Measurements from ENCODE around the gene PCDHA1.

Gene PCDHA1

GRCh38 chr5:140982083-140982716, 196.3 kb downstream of the PCDHA1 start:
- ChIA-PET POLR2A (no interaction called here), CTCF (no interaction called here)
- Histone ChIP-seq H3K4me1 (ENCODE audit: control insufficient read depth, insufficient read depth, low read length) (no peaks in the 10 kb centered on the region), H3K4me3 (ENCODE audit: low read depth, low read length) (no peak overlapping the region), H3K9me3 (ENCODE audit: control insufficient read depth, insufficient read depth, low read depth, low read length) (no peaks in the 10 kb centered on the region), H3K27ac (ENCODE audit: extremely low read depth, low read depth, low read length) (no peak overlapping the region), H3K36me3 (ENCODE audit: control insufficient read depth in 2 of 2, insufficient read depth in 1 of 2, low read length in 2 of 2) (no peaks in the 10 kb centered on the region)
- TF ChIP-seq ZSCAN30 (tag by site-specific recombination; IDR thresholded peaks at IDR 0.05): no peak
- no peak for TF ChIP-seq KLF10 (tag by site-specific recombination; IDR thresholded peaks at IDR 0.05)
- TF ChIP-seq ZNF132 (tag by site-specific recombination; IDR thresholded peaks at IDR 0.05; ENCODE audit: borderline replicate concordance): no peak
- TF ChIP-seq ZNF664 (tag by site-specific recombination; IDR thresholded peaks at IDR 0.05): no peak

DNA sequence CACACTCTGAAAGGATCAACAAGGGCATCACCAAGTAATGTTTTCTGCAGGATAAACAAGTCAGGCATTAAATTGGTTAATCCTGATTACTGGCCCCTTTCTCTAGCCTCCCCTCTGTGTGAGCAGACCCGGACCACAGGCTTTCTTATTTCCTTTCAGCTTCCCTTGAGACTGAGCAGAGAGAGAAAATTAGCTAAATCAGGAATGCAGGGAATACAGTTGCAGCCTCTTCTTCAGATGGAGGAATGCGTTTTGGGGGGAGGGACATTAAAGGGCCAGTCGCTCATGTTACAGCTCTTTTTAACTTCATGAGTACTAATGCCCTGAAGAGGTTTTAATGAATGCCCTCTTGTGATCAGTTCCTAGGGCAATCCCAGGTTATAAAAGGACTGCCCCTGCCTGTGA, 200.2 kb downstream of the PCDHA1 start:
- Histone ChIP-seq H3K9me3 (ENCODE audit: control insufficient read depth, insufficient read depth, low read depth, low read length) (no peaks in the 10 kb centered on the region), H3K4me1 (ENCODE audit: control insufficient read depth, insufficient read depth, low read length) (no peaks in the 10 kb centered on the region), H3K36me3 (ENCODE audit: control insufficient read depth in 2 of 2, insufficient read depth in 1 of 2, low read length in 2 of 2) (no peaks in the 10 kb centered on the region), H3K27ac (ENCODE audit: extremely low read depth, low read depth, low read length) (no peak overlapping the region), H3K4me3 (ENCODE audit: low read depth, low read length) (no peak overlapping the region)
- TF ChIP-seq, protein P1, sequence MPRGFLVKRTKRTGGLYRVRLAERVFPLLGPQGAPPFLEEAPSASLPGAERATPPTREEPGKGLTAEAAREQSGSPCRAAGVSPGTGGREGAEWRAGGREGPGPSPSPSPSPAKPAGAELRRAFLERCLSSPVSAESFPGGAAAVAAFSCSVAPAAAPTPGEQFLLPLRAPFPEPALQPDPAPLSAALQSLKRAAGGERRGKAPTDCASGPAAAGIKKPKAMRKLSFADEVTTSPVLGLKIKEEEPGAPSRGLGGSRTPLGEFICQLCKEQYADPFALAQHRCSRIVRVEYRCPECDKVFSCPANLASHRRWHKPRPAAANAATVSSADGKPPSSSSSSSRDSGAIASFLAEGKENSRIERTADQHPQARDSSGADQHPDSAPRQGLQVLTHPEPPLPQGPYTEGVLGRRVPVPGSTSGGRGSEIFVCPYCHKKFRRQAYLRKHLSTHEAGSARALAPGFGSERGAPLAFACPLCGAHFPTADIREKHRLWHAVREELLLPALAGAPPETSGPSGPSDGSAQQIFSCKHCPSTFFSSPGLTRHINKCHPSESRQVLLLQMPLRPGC (tag by site-specific recombination; IDR thresholded peaks at IDR 0.05): no peak
- TF ChIP-seq, protein P2, sequence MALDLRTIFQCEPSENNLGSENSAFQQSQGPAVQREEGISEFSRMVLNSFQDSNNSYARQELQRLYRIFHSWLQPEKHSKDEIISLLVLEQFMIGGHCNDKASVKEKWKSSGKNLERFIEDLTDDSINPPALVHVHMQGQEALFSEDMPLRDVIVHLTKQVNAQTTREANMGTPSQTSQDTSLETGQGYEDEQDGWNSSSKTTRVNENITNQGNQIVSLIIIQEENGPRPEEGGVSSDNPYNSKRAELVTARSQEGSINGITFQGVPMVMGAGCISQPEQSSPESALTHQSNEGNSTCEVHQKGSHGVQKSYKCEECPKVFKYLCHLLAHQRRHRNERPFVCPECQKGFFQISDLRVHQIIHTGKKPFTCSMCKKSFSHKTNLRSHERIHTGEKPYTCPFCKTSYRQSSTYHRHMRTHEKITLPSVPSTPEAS (tag by site-specific recombination; IDR thresholded peaks at IDR 0.05): no peak
- TF ChIP-seq ZFHX2 (tag by site-specific recombination; conservative IDR thresholded peaks at IDR 0.05) (no peak), OSR2 (tag by site-specific recombination; IDR thresholded peaks at IDR 0.05) (no peak), KLF10 (tag by site-specific recombination; IDR thresholded peaks at IDR 0.05) (no peak), ZNF561 (tag by site-specific recombination; IDR thresholded peaks at IDR 0.05; ENCODE audit: borderline replicate concordance) (no peak), ZEB2 (tag by site-specific recombination; IDR thresholded peaks at IDR 0.05) (no peak), SP7 (tag by site-specific recombination; IDR thresholded peaks at IDR 0.05) (no peak), HOXC10 (CRISPR knock-in tag; IDR thresholded peaks at IDR 0.05) (no peak), ZNF792 (tag by site-specific recombination; IDR thresholded peaks at IDR 0.05) (no peak), ZNF132 (tag by site-specific recombination; IDR thresholded peaks at IDR 0.05; ENCODE audit: borderline replicate concordance) (no peak)
- TF ChIP-seq, protein P3, sequence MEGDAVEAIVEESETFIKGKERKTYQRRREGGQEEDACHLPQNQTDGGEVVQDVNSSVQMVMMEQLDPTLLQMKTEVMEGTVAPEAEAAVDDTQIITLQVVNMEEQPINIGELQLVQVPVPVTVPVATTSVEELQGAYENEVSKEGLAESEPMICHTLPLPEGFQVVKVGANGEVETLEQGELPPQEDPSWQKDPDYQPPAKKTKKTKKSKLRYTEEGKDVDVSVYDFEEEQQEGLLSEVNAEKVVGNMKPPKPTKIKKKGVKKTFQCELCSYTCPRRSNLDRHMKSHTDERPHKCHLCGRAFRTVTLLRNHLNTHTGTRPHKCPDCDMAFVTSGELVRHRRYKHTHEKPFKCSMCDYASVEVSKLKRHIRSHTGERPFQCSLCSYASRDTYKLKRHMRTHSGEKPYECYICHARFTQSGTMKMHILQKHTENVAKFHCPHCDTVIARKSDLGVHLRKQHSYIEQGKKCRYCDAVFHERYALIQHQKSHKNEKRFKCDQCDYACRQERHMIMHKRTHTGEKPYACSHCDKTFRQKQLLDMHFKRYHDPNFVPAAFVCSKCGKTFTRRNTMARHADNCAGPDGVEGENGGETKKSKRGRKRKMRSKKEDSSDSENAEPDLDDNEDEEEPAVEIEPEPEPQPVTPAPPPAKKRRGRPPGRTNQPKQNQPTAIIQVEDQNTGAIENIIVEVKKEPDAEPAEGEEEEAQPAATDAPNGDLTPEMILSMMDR (tag by site-specific recombination; IDR thresholded peaks at IDR 0.05): no peak
- TF ChIP-seq, protein P4, sequence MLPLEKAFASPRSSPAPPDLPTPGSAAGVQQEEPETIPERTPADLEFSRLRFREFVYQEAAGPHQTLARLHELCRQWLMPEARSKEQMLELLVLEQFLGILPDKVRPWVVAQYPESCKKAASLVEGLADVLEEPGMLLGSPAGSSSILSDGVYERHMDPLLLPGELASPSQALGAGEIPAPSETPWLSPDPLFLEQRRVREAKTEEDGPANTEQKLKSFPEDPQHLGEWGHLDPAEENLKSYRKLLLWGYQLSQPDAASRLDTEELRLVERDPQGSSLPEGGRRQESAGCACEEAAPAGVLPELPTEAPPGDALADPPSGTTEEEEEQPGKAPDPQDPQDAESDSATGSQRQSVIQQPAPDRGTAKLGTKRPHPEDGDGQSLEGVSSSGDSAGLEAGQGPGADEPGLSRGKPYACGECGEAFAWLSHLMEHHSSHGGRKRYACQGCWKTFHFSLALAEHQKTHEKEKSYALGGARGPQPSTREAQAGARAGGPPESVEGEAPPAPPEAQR (tag by site-specific recombination; IDR thresholded peaks at IDR 0.05): no peak
- ChIA-PET CTCF (interaction anchor here (0.6 to 0.8 kb wide), 2 partner anchors 23 to 60 kb away, joined by 3 read pairs; partner anchors contain the start of gene PCDHAC1), POLR2A (interaction anchor here (1.7 kb wide), 1 partner anchor 20 kb away, joined by 3 read pairs; the partner anchor contains the start of gene PCDHAC2)

DNA sequence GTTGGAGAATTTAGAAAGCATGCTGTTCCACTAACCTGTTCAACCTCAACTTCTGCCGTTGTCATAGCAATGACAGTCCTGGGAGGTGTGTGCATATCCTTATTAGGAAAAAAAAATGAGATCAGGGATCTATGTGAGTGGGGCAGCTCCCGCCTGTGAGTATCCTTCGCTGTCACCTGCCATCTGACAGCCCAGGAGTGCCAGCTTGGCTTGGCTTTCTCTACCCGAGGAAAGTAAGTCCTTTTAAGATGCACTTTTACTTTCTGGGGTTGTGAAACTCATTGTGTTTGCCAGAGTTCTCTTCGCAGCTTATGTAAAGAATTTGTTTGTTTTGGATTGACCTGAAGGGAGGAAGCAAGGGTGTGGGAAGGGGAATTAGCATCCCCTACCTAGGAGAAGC, 202.2 kb downstream of the PCDHA1 start:
- ChIA-PET CTCF (interaction anchor here (0.6 kb wide), 1 partner anchor 15 kb away, joined by 3 read pairs; no protein-coding TSS in a partner anchor), POLR2A (no interaction called here)
- TF ChIP-seq ZFP3 (tag by site-specific recombination; IDR thresholded peaks at IDR 0.05; ENCODE audit: low read depth): no peak
- TF ChIP-seq ZBTB48 (tag by site-specific recombination; IDR thresholded peaks at IDR 0.05): no peak
- no peak for TF ChIP-seq ZNF677 (tag by site-specific recombination; IDR thresholded peaks at IDR 0.05)
- TF ChIP-seq YY2 (tag by site-specific recombination; IDR thresholded peaks at IDR 0.05): no peak
- Histone ChIP-seq H3K4me3 (ENCODE audit: low read depth, low read length) (no peak overlapping the region), H3K9me3 (ENCODE audit: control insufficient read depth, insufficient read depth, low read depth, low read length) (no peaks in the 10 kb centered on the region), H3K4me1 (ENCODE audit: control insufficient read depth, insufficient read depth, low read length) (no peaks in the 10 kb centered on the region), H3K27ac (ENCODE audit: extremely low read depth, low read depth, low read length) (no peak overlapping the region), H3K36me3 (ENCODE audit: control insufficient read depth in 2 of 2, insufficient read depth in 1 of 2, low read length in 2 of 2) (no peaks in the 10 kb centered on the region)
